IPS DF 4.7 (cell line): ENCODE data around the gene GIT2.
A peak's percentile ranks its signal among the peaks of the same experiment; 100 is the strongest.
"Not testable (repeated sequence)": the region's sequence is repeated elsewhere in the genome, so short reads cannot be mapped to it uniquely, and the experiment has no call there.

ENCODE experiments used
- DNase-seq: peaks from one replicate; pipeline ENCODE4 v3.0.0-alpha.2; 2013; ENCODE audit warnings: low spot score; ENCODE audit errors: extremely low read depth

GIT2 gene

GRCh38 chr12:109925185-109925840 is 70.9 kb downstream of the GIT2 start:
- no peak for DNase-seq

DNA sequence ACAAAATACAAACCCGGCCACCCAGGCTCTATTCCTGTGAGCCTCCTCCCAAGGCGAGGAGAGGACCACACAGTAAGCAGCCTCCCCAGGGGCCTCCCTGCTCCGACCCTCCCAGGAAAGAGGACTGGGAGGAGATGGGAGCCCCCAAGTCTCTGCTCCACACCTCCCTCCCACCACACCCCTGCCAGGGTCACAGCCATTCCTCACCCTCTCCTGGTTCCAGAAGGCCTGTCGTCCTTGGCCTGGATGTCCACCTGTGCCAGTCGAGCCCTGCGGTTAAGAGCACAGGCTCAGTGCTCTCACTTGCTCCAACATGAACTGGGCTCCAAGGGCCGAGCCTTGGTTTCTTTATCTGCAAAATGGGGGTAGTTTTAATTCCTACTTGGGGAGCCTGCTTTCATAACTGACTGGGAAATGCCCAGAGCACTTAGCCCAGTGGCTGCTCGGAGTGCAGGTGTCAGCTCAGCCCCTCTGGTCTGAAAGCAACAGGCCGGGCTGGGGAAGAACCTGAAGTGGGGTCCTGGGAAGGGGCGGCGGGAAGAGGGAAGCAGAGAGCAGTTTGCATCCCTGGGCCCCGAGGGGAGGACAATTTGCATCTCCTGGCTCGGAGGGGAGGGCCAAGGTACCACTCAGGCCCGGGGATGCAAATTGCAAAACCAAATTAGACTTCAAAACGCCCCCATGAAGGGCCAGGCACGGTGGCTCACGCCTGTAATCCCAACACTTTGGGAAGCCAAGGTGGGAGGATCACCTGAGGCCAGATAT is 72.5 kb downstream of the GIT2 start:
- no peak for DNase-seq

- DNase-seq = no peak
Observed at GRCh38 chr12:109923038-109923437, 73.1 kb downstream of the GIT2 start.

DNA sequence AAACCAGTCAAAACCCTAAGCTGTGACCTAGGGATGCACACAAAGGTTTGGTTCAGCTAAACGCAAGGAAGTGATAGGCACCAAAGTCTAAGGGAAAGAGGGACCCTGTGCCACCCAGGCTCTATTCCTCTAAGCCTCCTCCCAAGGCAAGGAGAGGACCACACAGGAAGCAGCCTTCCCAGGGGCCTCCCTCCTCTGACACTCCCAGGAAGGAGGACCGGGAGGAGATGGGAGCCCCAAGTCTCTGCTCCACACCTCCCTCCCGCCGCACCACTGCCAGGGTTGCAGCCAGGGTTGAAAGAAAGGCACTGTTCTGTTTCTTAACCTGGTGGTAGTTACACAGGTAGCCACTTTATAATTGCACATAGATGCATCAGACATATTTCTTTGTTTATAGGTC is 74.2 kb downstream of the GIT2 start:
- no peak for DNase-seq

DNA sequence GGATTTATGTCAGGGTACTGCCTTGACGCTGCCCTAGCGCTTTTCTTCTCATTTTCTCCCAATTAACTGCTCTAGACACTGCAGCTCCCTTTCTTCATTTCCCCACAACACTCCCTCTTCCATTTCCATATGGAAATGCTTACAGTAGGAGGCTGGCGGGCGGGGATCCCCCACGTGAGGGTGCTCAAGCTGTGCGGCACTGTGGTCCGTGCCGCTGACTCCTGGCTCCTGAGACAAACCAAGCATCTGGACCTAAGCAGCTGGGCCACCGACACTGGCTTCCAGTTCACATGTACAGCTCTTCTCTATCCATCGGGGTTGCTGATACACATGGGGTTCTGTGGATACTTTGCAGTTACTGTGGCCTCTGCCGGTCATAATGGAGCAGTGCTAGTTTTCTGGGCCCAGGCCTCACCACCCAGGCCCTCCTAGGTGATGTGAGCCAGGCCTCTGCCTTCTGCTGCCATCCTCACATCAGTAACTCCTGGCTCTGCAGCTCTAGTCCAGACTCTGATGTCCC is 75.8 kb downstream of the GIT2 start:
- no peak for DNase-seq

DNA sequence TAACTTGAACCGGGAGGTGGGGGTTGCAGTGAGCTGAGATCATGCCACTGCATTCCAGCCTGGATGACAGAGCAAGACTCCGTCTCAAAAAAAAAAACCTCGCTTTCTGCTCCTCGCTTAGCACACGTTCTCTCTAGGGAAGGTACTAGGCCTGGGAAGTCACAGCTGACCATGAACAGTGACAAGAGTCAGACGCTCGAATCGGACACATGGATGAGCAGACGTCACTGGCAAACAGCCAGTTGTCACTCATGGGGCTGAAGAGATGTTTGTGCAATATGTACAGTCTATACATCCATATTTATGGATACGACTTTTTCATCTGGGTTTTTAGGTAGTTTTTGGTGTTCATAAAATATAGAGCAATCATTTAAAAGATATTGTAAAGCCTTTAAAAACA is 76.7 kb downstream of the GIT2 start:
- no peak for DNase-seq

GRCh38 chr12:109916045-109916444 is 80.1 kb downstream of the GIT2 start:
- DNase-seq = no peak

DNA sequence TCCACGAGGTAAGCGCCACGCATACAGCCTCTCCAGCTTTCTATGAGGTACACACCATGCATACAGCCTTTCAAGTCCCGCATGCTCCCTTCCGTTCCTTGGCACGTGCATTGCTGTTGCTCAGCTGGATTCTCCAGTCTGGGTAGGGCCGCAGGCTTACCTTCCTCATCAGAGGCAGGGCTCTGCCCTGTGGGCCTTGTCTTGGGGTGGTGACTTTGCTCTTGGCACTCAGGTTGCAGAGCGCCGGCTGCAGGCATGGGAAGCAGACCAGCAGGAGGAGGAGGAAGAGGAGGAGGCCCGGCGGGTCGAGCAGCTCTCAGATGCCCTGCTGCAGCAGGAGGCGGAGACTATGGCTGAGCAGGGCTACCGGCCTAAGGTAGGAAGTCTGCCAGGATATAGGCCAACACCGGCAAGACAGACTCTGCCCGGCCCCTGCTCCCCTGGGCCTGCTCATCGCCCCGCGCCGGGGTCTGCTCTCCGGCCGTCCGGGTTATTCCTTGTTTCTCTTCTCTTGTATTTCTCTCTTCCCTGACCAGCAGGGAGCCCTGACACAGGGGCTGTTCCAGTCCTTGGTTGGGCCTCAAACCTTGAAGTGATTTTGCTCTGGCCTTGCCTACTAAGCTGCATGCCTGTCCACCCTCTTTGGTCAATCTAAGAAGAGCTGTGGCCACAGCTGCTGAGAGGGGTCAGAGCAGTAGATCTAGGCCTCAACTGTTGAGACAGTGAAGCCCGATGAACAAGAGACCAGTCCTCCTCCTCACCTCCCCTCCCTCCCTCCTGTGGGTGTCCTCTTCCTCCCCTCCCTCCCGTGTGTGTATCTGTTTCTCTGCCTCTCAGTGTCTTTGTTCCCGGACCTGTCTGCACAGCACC is 80.8 kb downstream of the GIT2 start:
- no peak for DNase-seq

GRCh38 chr12:109914461-109914860 is 81.7 kb downstream of the GIT2 start:
- DNase-seq = no peak

DNA sequence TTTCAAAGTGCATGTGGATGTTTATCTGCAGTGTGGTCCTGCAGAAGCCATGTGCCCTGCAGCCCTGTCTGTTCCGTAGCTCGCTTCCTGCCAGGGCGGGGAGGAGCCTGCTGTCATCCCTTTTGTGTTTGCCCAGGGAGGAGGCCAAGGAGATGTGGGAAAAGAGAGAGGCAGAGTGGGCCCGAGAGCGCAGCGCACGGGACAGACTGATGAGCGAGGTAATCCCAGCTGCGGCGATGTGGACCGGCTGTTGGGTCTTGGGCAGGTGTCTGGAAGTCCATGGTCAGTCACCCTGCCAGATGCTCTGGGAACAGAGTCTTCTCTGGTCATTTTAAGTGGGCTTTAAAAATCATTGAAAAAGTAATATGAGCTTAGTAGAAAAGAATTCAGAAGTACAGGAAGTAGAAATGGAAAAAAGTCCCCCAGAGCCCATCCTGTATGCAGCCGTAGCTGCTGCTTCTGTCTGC is 83.3 kb downstream of the GIT2 start:
- no peak for DNase-seq

- DNase-seq = peak; percentile 41
Observed at GRCh38 chr12:109910969-109911348, 85.2 kb downstream of the GIT2 start.

- DNase-seq = no peak
Observed at GRCh38 chr12:109910254-109910968, 85.8 kb downstream of the GIT2 start.

DNA sequence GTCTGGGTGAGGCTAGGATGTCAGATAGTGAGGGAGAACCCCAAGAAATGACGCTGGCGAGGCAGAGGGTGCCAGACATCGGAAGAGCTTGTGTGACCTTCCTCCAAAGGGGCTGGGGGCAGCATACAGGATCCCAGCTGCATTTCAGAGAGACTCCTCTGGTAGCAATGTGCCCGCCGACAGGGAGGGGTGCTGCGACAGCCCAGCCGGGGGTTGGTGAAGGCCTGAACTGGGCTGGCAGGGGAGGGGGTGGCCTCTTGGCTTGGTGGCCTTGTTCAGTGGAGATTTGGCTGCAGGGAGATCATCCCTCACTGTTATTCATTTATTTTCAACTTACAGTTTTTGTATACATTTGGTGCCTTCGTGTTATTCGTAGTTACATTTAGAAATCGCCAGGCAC is 90.9 kb downstream of the GIT2 start:
- DNase-seq = no peak

DNA sequence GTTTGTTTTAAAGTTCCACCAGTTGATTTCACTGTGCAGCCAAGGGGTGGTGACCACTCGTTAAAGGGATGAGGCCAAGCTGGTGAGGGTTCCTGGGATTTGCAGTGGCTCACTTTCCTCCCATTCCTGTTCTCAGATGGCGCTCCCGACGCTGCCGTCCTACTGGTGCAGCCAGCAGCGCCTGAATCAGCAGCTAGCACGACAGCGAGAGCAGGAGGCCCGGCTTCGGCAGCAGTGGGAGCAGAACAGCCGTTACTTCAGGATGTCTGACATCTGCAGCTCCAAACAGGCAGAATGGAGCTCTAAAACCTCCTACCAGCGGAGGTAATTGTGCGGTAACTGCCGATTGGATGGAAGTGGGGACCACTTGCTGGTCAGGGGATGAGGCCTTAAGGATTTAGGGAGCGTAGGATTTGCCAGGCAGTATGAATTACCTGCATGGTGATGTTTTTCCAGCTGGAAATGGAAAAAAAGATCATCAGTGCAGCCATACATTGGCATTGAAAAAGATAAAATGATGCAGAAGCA is 93.2 kb downstream of the GIT2 start:
- DNase-seq = no peak

- peak; percentile 69 for DNase-seq
Observed at GRCh38 chr12:109900752-109901580, 95.2 kb downstream of the GIT2 start.

GRCh38 chr12:109899783-109900751 is 96.1 kb downstream of the GIT2 start, which contains the start of gene TCHP:
Gene TCHP, plus strand, starts transcription at chr12:109900274. Its CDS starts 2,753 bp downstream, at chr12:109903027.
- DNase-seq = peak; percentile 44

- not testable (repeated sequence) for DNase-seq
Observed at GRCh38 chr12:109899345-109899744, 96.8 kb downstream of the GIT2 start.

DNA sequence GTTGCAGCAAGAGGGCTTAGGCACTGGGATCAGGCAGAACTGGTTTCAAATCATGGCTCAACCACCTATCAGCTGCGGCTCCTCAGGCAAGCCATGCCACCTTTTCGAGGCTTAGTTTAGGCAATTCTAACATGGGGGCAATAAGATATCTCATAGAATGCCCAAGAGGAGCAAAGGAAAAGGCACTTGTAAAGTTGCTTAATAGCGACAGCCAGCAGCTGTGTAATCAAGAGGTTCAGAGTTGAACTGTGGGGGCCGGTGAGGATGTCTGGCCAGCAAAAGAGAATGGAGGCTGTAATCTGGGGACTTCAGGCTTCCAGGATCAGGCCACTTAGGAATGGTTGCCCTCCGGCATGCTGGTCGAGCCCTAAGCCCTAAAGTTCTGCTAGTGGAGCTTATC is 99.1 kb downstream of the GIT2 start:
- no peak for DNase-seq

DNA sequence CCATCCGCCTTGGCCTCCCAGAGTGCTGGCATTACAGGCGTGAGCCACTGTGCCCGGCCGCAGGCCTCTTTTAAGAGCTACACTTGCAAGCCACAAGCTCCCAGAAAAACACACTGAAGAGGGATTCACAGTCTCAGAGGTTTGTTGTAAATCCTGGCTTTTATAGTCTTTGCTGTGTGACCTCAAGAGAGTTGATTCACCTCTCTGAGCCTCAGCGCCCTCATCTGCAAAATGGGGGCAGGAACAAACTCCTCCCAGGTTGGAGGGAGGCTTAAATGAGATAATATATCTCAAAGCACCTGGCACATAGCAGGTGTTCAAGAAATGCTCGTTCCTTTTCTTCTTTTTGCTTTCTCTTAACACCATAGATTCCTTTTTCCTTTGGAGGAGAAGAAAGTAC is 100.0 kb downstream of the GIT2 start:
- no peak for DNase-seq
